SK-N-SH treated with all-trans-retinoic acid at 6 μM for 48 hours (cell line): Measurements from ENCODE around the gene GEN1.

Source experiments
- ARNTL ChIP-seq: fragments of 450-650 bp; formaldehyde crosslinking; IDR thresholded peaks from 2 replicates; pipeline ENCODE4 v1.5.0; 2020; ENCODE audit warnings: low read depth, mild to moderate bottlenecking, moderate library complexity, borderline replicate concordance
- TOX ChIP-seq: fragments of 250-450 bp; sonication (Bioruptor Pico); IDR thresholded peaks from 2 replicates; pipeline ENCODE4 v1.8.0; 2021; ENCODE audit warnings: mild to moderate bottlenecking, moderate library complexity, borderline replicate concordance
- TF ChIP-seq, protein P1 (sequence below): fragments of 250-450 bp; sonication (Bioruptor Pico); IDR thresholded peaks from 2 replicates; pipeline ENCODE4 v1.5.1; 2021; ENCODE audit warnings: mild to moderate bottlenecking, moderate library complexity
- TF ChIP-seq, protein P2 (sequence below): fragments of 250-450 bp; sonication (Bioruptor Pico); IDR thresholded peaks from 2 replicates; pipeline ENCODE4 v1.8.0; 2021; ENCODE audit warnings: low read depth, mild to moderate bottlenecking, moderate library complexity, borderline replicate concordance

DNA sequence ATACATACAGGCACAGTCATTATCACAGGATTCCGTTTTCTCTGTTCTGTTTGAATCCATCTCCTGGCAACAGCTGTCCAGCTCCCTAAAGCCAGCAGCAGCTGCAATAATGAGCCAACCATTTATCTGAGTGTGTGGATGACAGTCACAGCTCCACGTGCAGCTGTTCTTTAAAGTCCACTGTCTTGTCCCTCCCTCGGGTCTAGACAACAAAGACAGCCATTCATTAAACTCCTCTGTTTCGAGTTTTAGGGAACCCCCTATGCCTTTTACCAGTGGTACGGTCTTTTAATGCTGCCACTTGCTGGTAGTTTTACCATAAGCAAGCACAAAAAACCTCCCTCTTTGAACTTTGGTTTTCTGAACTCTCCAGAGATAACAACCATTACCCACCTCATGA, 46.3 kb downstream of the GEN1 start:
- TF ChIP-seq, protein P1, sequence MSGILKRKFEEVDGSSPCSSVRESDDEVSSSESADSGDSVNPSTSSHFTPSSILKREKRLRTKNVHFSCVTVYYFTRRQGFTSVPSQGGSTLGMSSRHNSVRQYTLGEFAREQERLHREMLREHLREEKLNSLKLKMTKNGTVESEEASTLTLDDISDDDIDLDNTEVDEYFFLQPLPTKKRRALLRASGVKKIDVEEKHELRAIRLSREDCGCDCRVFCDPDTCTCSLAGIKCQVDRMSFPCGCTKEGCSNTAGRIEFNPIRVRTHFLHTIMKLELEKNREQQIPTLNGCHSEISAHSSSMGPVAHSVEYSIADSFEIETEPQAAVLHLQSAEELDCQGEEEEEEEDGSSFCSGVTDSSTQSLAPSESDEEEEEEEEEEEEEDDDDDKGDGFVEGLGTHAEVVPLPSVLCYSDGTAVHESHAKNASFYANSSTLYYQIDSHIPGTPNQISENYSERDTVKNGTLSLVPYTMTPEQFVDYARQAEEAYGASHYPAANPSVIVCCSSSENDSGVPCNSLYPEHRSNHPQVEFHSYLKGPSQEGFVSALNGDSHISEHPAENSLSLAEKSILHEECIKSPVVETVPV (CRISPR knock-in tag): no peak
- TF ChIP-seq TOX: no peak
- TF ChIP-seq ARNTL (CRISPR knock-in tag): no peak
- TF ChIP-seq, protein P2, sequence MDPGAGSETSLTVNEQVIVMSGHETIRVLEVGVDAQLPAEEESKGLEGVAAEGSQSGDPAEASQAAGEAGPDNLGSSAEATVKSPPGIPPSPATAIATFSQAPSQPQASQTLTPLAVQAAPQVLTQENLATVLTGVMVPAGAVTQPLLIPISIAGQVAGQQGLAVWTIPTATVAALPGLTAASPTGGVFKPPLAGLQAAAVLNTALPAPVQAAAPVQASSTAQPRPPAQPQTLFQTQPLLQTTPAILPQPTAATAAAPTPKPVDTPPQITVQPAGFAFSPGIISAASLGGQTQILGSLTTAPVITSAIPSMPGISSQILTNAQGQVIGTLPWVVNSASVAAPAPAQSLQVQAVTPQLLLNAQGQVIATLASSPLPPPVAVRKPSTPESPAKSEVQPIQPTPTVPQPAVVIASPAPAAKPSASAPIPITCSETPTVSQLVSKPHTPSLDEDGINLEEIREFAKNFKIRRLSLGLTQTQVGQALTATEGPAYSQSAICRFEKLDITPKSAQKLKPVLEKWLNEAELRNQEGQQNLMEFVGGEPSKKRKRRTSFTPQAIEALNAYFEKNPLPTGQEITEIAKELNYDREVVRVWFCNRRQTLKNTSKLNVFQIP (CRISPR knock-in tag): no peak
